Stimulated activated CD8-positive, alpha-beta memory T cell treated with anti-CD3 and anti-CD28 coated beads, Interleukin-4, amount 100 ng/mL, for 4 hours (primary cell): ENCODE data around the gene CD59.
"Not testable (repeated sequence)": the region's sequence is repeated elsewhere in the genome, so short reads cannot be mapped to it uniquely, and the experiment has no call there.

ENCODE experiments used
- DNase-seq, 2 donors: peaks; one replicate each; pipeline ENCODE4 v3.0.0-alpha.2; 2020; ENCODE audit warnings: low read depth in 2 of 2, low spot score in 1 of 2

Gene CD59

DNA sequence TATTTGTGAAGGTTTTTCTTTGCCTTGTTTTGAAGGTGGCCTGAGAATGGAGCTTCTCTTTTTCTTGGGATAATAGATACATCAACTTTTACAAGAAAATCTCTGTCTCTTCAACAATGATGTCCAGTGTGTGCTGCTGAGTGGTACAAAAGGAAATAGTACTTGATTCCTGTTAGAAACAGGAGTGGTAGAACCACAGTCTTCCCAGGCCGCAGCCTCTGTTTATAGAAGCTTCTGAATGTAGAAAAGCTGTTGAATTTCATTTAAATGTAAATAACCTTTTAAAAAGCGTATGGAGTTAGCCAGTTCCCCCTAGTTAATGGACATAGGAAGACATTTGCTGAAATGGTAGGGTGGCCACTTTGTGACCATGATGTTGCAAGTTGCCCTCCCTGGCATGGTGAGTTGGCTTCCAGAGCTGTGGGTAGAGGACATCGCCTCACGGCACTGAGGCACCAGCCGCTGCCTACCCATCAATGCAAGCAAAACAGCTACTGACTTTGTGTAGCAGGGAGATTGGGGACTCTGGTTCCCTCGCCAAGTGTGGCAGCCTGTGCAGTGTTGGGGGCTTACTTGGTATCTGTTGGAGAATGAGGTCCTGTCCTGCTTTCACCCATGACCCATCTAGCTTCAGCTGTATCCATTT lies 67.1 kb downstream of the CD59 start:
- no peak for DNase-seq

DNA sequence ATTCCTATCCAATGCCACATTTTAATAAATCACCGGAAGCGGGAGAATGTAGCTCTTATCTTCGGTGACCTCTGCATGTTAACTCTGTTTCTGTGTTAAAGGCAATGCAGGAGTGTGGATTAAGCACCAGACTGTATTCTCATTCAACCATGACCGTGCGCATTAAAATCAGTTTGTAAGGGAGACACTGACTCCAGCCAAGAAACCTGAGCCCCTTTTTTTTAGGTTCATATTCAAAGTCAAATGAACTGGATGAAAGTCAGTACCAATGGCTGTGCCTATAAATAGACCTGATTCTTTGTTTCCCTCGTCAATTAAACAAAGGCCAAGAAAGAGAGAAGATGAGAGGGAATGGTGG lies 67.8 kb downstream of the CD59 start:
- no peak for DNase-seq

DNA sequence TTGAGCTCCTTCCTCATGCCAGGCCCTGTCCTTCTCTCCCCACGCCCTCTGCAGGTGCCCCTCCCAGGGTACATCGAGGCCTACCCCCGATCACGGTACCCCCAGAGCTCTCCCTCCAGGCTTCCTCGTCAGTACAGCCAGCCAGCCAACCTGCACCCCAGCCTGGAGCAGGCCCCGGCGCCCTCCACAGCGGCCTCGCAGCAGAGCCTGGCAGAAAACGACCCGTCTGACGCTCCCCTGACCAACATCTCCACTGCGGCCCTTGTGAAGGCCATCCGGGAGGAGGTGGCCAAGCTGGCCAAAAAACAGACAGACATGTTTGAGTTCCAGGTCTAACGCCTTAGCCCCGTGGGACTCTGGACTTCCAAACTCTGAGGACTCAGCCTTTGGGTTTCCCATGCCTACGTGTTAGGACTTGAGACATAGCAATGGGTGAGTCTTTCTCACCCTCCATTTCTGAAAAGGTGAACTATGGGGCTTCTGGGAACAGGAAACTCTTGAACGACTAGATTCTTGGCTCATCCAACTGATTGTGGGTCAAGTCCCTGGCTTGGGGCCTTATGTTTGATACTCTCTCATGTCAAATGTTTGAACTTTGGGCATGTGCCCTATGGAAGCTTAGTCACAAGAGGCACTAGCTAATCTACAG lies 68.3 kb downstream of the CD59 start:
- DNase-seq, result no peak

DNA sequence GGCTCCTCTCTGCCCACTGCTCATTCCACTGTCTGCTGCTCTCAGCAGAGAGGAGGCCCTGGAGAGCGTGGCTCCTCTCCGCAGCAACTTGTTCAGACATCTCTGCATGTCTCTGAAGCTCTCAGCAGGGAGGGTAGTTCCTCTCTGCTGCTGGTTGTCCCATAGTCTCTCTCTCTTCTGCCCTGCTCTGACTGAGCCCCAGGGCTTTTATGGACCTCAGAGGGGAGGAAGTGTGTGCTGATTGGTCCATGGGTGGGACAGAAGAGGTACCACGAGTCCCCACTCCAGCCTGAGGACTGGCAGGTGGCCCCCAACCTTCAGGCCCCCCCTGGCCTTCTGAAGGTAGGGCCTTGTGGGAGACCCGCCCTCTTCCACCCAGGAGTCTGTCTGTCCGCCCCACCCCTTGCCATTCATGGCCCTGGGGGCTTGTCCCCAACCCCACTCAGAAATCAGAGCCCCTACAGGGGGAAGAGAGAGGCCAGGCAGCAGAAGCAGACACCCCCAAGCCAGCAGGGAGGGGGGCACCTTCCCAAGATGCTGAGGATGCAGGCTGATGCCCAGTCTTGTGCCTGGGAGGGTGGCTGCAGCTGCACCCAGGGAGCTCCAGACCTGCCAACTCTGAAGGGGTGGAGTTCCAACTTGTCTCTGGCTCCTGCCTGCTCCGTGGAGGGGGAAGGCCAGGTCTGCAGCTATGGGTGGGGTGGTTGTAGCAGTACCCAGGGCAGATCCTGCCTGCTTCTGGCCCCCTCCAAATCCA lies 70.7 kb downstream of the CD59 start:
- no peak for DNase-seq

DNA sequence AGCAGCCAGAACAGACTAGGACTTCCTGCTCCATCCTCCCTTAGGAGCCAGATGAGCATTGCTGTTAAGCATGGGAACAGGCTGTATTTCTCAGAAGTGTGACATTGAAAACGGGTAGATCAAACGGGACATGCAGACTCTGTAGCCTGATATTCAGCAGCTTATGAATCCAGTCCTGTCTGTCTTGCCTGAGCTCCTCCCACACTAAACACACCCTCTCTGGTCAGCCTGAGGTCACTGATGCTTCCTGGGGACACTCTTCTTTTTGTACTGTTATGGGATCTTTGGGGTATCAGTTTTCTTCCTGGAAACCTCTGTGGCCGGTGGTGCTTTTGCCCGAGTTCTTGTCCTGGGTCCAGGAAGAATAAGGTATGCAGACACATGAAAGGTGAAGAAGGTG lies 71.4 kb downstream of the CD59 start:
- no peak for DNase-seq

DNA sequence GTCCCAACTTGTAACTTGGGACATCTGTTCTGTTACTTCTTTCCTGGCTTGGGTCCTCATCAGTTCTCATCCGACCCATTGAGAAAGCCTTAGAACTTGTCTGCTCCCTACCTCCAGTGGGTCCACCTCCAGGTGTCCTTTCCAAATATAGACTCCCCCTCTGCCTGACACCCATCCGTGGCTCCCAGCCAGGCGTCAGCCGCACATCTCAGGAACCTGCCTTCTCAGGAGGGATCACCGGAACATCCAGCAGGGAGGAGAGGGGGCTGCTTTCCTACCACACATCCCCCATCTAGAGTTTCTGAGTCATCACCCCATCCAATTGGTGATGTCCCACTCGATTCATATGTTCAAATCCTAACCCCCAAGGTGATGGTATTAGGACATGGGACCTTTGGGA lies 72.1 kb downstream of the CD59 start:
- no peak for DNase-seq

DNA sequence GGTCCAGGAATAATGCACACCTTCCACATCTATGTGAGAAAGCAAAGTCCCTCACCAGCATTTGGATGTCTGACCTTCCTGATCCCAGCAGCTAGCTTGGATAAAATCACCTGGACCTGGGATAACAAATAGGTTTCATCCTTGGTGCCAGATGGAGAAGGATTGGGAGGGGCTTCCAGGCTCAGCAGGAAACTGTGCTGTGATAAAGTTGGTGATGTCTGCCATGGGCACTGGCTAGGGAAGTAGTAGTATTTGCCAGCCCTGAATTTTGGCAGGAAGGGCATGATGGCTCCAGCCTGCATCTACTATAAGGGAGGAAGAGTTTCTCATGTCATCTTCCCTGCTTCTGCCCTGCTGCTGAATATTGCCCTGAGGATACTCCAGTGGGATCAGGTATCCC lies 73.1 kb downstream of the CD59 start:
- no peak for DNase-seq

DNA sequence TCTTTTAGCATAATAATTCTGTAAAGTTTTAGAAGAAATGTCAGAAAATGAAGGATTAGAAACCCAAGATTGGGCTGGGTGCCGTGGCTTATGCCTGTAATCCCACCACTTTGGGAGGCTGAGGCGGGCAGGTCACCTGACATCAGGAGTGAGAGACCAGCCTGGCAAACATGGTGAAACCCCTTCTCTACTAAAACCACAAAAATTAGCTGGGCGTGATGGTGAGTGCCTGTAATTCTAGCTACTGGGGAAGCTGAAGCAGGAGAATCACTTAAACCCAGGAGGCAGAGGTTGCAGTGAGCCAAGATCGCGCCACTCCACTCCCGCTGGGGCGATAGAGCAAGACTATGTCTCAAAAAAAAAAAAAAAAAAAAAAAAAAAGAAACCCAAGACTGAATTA lies 74.7 kb downstream of the CD59 start:
- DNase-seq, result not testable (repeated sequence)

DNA sequence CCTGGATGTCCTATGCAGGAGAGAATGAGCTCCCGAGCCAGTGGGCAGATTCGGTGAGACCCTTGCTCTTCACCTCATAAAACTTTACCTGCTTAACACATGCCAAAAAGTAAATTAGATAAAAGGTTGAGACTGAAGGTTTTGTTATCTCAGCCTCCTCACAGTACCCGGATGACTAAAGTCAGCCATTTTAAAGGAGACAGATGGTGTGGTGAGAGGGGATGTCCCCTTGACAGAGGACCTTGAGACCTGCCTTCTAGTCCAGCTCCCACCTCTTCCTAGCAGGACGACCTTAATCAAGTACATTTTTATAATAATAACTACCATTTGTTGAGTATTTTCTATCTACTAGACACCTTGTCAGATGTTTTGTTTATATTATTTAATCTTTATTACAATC lies 75.3 kb downstream of the CD59 start:
- no peak for DNase-seq

DNA sequence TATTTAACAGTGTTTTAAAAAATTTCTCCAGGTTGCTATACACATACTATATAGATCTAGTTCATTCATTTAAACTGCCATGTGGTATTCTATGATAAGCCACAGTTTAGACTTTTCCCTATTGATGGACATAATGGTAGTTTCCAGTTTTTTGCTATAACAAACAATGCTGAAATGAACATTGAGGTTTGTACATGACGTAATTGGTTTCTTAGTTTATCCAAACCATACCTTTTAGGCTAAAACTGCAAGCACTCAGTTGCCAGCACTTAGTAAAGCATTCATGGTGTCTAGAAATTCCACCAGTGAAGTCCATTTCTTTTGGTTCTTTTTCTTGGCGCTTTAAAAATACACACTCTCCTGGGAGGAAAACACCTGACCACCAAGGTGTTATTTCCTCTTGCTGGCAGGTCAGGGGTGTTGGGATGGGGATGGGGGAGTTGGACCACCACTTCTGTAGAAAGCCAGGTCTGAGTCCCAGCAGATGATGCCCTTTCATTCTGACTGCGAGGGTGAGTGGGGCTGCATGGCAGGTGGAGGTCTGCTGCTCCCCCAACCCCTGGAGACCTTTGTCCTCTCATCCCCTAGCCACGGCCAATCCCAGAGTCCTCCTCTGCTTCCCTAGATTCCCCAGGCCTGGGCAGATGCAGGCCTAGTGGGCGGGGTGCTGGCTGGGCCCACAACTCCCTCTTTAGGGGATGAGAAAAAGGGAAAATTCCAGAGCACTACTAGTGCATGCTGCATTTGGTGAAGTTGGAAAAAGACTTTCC lies 76.7 kb downstream of the CD59 start:
- DNase-seq, result no peak

DNA sequence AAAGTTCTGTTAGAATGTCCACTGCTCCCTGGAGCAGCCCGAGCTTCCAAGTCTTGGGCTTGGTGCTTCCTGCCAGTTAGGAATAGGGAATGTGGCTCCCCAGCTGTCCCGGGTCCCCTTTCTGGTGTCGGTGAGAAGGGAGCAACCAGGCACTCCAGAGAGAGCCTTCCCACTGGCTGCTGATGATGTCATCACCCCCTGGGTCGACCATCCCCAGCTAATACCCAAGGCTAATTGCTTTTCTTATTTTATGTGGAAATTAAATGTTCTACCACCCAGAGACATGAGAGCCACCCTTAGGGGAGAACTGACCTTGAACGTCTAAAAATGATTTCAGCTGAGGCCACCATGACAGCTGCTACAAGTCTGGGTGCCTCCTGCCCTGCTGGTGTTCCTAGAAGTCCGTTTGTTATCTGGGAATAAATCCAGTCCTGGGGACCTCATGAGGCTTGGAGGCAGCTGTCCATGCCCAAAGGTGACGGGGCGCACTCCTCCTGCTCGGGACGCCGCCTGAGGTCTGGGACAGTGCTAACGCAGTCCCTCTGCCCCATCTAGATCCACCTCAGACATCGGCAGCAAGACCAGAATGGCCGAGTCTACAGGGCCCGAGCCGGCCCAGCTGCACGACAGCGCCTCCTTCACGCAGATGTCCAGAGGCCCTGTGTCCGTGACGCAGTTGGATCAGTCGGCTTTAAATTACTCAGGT lies 77.9 kb downstream of the CD59 start:
- DNase-seq, result no peak

DNA sequence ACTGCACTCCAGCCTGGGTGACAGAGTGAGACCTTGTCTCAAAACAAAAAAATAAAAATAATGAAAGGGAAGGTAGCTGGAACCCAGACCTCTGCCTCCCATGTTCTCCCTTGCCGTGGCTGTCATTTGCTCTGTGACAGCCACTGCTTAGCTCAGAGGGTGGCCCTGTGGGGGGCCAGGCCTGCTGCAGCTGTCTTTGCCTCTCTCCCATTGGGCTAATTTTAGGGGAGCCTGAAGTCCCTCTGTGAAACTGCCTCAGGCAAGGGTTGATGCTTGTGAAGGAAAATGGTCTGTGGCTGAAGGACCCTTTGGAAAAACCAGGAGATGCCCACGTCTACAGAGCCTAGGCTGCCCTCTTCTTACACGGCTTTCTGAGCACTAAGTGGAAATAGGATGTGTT lies 78.5 kb downstream of the CD59 start:
- no peak for DNase-seq

DNA sequence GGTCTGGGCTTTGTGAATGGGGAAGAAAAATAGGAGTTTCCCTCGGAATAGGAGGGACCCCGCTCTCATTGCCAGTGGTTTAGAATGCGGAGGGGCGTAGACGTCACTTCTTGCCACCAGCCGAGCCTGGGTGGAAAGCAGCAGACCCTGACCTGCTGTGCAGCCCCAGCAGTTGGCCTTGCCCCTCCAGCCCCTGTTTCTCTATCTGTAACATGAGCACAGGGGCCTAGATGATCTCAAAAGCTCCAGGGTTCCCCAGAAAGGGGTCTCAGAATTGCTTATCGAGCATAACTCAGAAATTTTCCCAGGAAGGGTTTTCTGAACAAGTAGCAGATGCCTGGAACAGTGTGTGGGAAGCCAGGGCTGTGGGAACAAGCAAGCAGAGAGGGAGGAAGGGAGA lies 79.5 kb downstream of the CD59 start:
- no peak for DNase-seq

DNA sequence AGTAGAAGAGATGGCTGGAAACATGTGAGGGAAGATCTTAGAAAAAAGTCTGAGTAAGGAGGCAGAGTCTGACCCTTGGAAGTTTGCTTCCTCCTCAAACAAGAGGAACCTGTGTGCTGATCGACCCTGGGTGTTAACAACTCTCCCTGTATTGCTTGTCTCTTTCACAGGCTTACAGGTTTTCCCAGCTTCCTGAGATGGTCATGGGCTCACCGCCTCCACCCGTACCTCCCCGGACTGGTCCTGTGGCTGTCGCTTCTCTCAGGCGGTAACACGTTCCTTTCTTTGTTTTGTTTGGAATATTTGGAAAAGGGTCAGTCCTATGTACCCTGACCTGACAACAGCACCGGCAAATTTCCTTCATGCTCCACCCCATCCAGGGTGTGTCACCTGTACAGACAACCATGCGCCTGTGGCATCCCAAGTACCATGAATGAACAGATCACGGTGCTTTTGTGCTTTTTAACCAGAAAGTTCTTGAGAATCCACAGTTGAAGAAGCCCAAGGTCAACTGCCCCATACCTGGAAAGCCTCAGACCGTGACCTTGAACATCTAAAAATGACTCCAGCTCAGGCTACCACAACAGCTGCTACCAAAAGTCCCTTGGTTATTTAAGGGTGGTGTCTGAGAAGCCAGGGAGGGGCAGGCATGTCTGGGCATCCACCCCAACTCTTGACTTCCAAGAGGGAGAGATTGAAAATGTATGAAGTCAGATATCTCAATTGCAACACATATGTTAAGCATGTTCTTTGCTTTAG lies 80.2 kb downstream of the CD59 start:
- no peak for DNase-seq

DNA sequence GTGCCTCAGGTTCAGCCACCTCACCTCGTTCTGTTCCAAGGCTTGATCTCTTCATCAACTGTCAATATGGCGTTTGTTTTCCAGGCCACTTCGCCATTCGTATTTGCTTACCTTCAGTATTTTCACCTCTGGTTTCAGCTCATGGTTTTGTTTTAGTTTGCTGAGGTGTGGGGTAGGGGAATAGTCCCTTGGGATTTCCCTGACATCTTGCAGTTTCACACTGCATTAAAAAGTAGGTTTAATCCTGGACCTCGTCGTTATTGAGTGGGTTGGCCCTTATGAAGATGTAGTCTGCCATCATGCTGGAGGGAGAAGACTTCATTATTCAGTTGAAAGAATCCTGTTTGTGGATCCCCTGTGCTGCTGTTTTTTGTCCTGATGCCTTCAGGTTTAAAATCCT lies 81.6 kb downstream of the CD59 start:
- DNase-seq, result no peak
